NCI-H1930 (cell line): ENCODE measurements around the gene SLC36A3.
"Not testable (repeated sequence)": the region's sequence is repeated elsewhere in the genome, so short reads cannot be mapped to it uniquely, and the experiment has no call there.

Experiments used
- DNase-seq, 2 experiments: peaks; one replicate each; lab custom pipeline; 2025; lab: John Stamatoyannopoulos, UW

The SLC36A3 gene

DNA sequence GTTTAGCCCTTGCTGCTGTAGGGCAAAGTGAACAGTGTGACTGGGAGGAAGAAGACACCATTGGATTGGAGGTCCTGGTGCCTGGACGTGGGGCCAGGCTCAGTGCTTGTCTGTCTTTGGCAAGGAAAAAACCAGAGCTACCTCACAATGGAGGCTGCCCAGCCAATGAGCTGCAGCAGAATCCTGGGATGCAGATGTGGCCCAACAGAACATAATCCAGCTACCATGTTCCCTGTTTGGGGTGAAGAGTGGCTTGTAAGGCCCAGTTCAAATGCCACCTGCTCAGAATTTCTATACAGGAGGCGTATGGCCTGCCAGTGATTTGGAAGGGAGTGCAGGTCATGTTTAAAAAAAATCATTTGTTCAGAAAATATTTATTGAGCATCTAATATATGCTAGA, at the start of gene SLC36A3:
TSS of gene SLC36A3 (minus strand) at position 101 of the 400 bp plus-strand sequence. CDS start 412 bp downstream, outside the sequence.
- DNase-seq, result no peak

GRCh38 chr5:151351671-151352070, 48.1 kb upstream of the SLC36A3 start:
- DNase-seq, result no peak

DNA sequence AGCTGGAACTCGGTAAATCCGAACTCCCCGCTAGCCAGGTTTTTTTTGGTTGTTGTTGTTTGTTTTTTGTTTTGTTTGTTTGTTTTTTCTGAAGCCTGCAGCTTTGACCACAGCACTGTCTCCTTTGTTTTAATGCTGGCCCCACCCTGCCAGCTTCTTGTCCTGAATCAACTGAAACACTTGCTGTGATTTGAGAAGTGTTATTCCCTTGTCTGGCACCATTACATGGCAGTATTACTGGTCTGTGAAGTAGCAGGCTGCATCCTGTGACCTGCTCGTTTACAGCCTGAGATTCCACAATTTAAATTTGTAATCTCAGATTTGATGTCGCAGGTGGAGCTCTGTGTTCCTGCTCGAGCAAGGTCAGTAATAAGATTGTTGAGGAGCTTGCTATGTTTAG, 45.2 kb upstream of the SLC36A3 start:
- no peak for DNase-seq

GRCh38 chr5:151347369-151347768, 43.8 kb upstream of the SLC36A3 start, which contains the start of gene SLC36A2:
Gene SLC36A2, minus strand, starts transcription at chr5:151347559. Its CDS starts 99 bp downstream, at chr5:151347460.
- DNase-seq, result no peak

GRCh38 chr5:151345808-151346478, 42.4 kb upstream of the SLC36A3 start:
- no peak for DNase-seq

- DNase-seq, result no peak
These were observed 41.7 kb upstream of the SLC36A3 start for GRCh38 chr5:151345187-151345807.

DNA sequence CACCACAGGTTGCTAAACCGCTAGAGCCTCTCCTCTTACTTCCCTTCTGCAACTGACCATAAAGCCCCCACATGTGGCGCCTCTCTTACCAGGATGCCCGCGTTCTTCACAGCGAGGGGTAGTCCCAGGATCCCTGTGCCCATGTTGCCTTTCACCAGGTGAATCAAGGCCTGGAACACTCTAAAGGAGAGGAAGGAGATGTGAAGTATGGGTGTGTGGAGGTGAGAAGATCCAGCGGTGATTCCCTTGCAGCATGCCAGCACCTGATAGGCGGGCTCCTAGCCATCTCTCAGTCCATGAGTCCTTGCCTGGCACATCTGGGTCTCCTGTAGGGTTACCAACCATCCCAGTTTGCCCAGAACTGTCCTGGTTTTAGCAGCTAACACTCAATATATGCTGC, 40.5 kb upstream of the SLC36A3 start:
- DNase-seq, result no peak

GRCh38 chr5:151340004-151340403, 36.4 kb upstream of the SLC36A3 start:
- no peak for DNase-seq

GRCh38 chr5:151338734-151339133, 35.2 kb upstream of the SLC36A3 start:
- no peak for DNase-seq

GRCh38 chr5:151332857-151333256, 29.3 kb upstream of the SLC36A3 start:
- DNase-seq, result no peak

GRCh38 chr5:151328734-151329133, 25.2 kb upstream of the SLC36A3 start:
- no peak for DNase-seq

- no peak for DNase-seq
These were observed 24.0 kb upstream of the SLC36A3 start for GRCh38 chr5:151327585-151327984.

GRCh38 chr5:151326266-151326665, 22.7 kb upstream of the SLC36A3 start:
- no peak for DNase-seq

- no peak for DNase-seq
These were observed 16.9 kb upstream of the SLC36A3 start for GRCh38 chr5:151320481-151320880.

DNA sequence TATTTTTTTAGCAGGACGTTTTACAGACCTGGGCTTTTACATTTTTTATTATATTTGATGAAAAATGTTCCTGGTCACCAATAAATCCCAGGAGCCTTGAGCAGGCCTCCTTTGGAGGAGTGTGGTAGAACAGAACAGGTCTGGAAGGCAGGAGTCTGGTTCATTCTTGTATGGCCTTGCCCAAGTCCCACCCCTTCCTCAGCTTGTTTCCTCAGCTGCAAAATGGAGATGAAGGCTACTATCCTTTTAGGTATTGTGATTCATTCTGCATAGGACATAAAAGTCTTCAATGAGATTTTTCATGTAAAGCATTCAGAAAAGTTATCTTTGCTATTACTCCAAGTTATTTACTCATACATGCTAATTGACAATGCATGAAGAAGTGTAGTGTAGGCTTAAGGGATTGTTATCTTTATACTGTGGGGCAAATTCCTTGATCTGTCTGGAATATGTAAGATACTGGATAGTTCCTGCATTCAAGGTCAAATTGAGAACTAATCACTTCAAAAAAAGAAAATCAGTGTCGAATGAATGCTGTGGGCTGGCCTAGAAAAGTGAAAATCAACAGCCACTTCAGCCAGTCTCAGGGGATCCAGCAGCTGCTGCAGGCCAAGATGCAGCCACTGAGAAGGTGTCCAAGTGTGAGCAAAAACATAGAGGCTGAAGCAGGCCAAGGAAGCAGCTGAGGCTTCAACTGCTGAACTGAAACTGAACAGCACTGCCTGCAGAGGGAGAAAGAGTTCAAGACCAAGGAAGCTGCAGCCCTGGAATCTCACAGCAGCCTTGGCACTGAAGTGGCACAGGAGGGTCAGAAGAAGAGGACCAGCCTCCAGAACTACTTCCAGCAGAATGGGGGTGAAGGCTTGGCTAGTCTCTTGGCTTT, 15.5 kb upstream of the SLC36A3 start:
- DNase-seq, result no peak

- DNase-seq, result no peak
These were observed 14.3 kb upstream of the SLC36A3 start for GRCh38 chr5:151317871-151318270.

- DNase-seq, result peak in 1 of 2 experiments; percentile 21
These were observed 12.5 kb upstream of the SLC36A3 start for GRCh38 chr5:151315998-151316597.

GRCh38 chr5:151313357-151313756, 9.8 kb upstream of the SLC36A3 start:
- no peak for DNase-seq

DNA sequence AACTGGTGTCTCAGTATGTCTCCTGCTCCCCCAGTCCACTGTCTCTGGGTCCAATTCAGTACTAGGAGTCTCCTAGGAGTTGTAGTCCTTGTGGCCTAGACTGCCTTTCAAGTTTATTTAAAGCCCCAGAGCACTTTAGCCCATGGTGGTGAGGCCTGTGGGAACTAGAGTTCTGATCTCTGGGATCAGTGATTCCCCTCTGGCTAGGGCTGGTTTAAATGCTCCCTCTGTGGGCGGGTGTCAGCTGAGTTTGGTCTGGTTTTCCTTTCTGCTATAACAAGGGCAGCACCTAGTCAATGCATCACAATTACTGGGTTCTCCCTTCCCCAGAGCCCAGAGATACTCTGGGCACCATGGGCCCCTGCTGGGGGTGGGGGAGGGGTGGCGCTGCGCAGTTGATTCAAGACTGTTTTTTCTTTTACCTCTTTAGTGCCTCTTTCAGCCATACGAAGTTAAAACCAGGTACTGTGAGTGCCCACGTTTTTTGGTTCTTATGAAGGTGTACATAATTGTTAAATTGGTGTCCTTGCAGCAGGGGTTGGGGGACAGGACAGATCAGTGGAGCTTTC, 9.3 kb upstream of the SLC36A3 start:
- no peak for DNase-seq

DNA sequence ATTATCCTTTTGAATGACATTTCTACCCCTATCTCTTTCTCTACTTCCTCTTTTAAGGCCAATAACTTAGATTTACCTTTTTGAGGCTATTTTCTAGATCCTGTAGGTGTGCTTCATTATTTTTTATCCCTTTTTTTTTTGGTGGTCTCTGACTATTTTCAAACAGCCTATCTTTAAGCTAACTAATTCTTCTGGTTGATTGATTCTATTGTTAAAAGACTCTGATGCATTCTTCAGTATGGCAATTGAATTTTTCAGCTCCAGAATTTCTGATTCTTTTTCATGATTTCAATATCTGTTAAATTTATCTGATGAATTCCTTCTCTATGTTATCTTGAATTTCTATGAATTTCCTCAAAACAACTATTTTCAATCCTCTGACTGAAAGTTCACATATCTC, 7.4 kb upstream of the SLC36A3 start:
- no peak for DNase-seq

DNA sequence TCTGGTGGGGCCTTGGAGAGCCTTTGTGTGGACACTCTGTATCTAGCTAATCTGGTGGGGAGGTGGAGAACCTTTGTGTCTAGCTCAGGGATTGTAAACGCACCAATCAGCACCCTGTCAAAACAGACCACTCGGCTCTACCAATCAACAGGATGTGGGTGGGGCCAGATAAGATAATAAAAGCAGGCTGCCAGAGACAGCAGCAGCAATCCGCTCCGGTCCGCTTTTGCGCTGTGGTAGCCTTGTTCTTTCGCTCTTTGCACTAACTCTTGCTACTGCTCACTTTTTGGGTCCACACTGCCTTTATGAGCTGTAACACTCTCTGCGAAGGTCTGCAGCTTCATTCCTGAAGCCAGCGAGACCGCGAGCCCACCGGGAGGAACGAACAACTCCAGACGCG, 6.3 kb upstream of the SLC36A3 start:
- not testable (repeated sequence) for DNase-seq

- not testable (repeated sequence) for DNase-seq
These were observed 5.7 kb upstream of the SLC36A3 start for GRCh38 chr5:151309266-151309665.
